ACC112 (cell line): ENCODE measurements around the gene APOBEC3A.
"Not testable (repeated sequence)": the region's sequence is repeated elsewhere in the genome, so short reads cannot be mapped to it uniquely, and the experiment has no call there.

ENCODE experiments used
- H2AFZ ChIP-seq: fragments of 200-600 bp; sonication (generic); one replicate; pipeline ENCODE4 v1.6.0; 2017; ENCODE audit warnings: antibody characterized with exemption, low read length; ENCODE audit not compliant: unreplicated experiment
- H3K27ac ChIP-seq: fragments of 200-600 bp; sonication (generic); 2 replicates; pipeline ENCODE4 v1.5.1; 2014; ENCODE audit warnings: low read depth, mild to moderate bottlenecking, antibody characterized with exemption, low read length, moderate library complexity
- H3K27me3 ChIP-seq: fragments of 200-600 bp; sonication (generic); 2 replicates; pipeline ENCODE4 v1.6.1; 2014; ENCODE audit warnings: mild to moderate bottlenecking, antibody characterized with exemption, low read length, moderate library complexity, mixed read lengths; ENCODE audit not compliant: insufficient read depth
- H3K36me3 ChIP-seq: fragments of 200-600 bp; sonication (generic); 2 replicates; pipeline ENCODE4 v1.6.1; 2016; ENCODE audit warnings: mild to moderate bottlenecking, antibody characterized with exemption, low read length, moderate library complexity, mixed read lengths; ENCODE audit not compliant: insufficient read depth
- H3K4me1 ChIP-seq: fragments of 200-600 bp; sonication (generic); one replicate; pipeline ENCODE4 v1.6.1; 2016; ENCODE audit warnings: low read length, mixed read lengths; ENCODE audit not compliant: insufficient read depth, unreplicated experiment, control insufficient read depth
- H3K4me3 ChIP-seq: fragments of 200-600 bp; sonication (generic); 2 replicates; pipeline ENCODE4 v1.5.1; 2014; ENCODE audit warnings: mild to moderate bottlenecking, low read depth, low read length
- H3K79me2 ChIP-seq: fragments of 200-600 bp; sonication (generic); one replicate; pipeline ENCODE4 v1.6.0; 2016; ENCODE audit warnings: low read length; ENCODE audit not compliant: control insufficient read depth, unreplicated experiment, insufficient read depth

APOBEC3A gene

DNA sequence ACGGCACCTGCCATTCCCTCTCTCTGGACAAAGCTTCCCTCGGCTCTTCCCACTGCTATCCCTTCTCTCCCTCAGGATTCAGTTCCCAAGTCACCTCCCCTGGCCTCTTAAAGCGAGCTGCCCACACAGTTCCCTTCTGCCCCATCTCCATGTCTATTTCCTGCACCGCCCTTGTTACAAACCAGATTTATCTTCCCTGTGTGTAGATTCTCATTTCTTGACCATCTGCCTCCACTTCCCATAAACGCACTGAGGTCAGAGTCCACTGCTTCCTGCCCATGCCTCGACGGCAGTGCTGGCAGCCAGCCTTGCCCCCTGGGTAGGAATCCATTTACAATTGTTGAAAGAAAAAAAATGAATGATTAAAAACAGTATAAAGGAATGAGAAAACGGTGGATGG, 13.1 kb downstream of the APOBEC3A start:
- Histone ChIP-seq H3K4me3 (no peak overlapping the region), H2AFZ (no peak overlapping the region), H3K4me1 (no peaks in the 10 kb centered on the region), H3K36me3 (no peaks in the 10 kb centered on the region), H3K27me3 (peaks cover 4% of the 10 kb centered on the region; the same call in 1 of the 2 replicates), H3K27ac (no peak overlapping the region), H3K79me2 (no peaks in the 10 kb centered on the region)

DNA sequence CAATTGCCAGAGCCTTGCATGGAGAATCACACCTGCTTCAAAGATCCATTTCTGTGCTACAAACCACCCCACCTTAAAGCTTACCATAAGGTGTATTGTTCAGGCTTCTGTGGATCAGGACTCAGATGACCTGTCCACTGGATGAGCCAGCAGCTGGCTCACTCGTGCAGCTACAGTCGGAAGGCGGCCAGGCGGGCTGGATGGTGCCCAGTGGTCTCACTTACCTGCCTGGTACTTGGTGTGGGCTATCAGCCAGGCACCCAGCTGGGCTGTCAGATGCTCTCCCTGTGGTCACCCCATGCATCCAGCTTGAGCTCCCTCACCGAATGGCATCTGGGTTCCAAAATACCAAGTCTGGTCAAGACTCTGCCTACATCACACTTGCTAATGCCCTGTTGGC, 13.8 kb downstream of the APOBEC3A start:
- Histone ChIP-seq H3K27ac (no peak overlapping the region), H3K36me3 (no peaks in the 10 kb centered on the region), H3K79me2 (no peaks in the 10 kb centered on the region), H2AFZ (no peak overlapping the region), H3K4me1 (no peaks in the 10 kb centered on the region), H3K4me3 (no peak overlapping the region), H3K27me3 (peaks cover 4% of the 10 kb centered on the region; the same call in 1 of the 2 replicates)

DNA sequence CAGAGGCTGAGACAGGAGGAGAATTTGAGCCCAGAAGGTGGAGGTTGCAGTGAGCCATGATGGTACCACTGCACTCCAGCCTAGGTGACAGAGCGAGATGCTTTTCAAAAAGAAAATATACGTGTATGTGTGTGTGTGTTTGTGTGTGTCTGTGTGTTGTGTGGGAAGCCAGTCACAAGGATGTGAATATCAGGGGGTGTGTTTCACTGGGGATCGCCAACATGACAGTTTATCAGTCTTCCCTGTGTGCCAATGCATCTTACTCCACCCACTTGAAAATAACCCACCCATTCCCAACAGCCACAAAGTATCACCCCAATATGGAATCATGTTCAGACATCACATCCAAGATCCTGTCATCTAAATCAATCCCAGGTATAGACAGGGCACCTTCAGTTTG, 14.4 kb downstream of the APOBEC3A start:
- Histone ChIP-seq H3K27ac (no peak overlapping the region), H3K79me2 (no peaks in the 10 kb centered on the region), H3K36me3 (no peaks in the 10 kb centered on the region), H3K4me3 (no peak overlapping the region), H3K4me1 (no peaks in the 10 kb centered on the region), H2AFZ (no peak overlapping the region), H3K27me3 (peaks cover 4% of the 10 kb centered on the region; the same call in 1 of the 2 replicates)

DNA sequence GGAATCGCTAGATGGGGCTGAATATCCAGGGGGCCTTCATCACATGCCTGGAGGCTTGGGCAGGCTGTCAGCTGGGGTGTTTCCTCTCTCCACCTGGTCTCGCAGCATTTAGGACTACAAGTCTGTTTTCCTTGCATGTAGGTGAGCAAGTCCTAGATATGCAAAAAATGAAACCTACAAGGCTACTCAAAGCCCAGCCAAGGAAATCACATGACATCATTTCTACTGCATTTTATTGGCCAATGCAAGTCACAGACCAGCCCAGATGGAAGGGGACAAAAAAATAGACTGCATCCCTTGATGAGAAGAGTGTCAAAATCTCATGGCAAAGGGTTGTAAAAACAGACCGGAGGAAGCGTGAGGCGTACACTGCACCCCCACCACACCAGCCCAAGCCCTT, 15.1 kb downstream of the APOBEC3A start:
- Histone ChIP-seq H3K4me3 (no peak overlapping the region), H3K79me2 (no peaks in the 10 kb centered on the region), H2AFZ (no peak overlapping the region), H3K4me1 (no peaks in the 10 kb centered on the region), H3K27me3 (peaks cover 4% of the 10 kb centered on the region; the same call in 1 of the 2 replicates), H3K36me3 (no peaks in the 10 kb centered on the region), H3K27ac (no peak overlapping the region)

DNA sequence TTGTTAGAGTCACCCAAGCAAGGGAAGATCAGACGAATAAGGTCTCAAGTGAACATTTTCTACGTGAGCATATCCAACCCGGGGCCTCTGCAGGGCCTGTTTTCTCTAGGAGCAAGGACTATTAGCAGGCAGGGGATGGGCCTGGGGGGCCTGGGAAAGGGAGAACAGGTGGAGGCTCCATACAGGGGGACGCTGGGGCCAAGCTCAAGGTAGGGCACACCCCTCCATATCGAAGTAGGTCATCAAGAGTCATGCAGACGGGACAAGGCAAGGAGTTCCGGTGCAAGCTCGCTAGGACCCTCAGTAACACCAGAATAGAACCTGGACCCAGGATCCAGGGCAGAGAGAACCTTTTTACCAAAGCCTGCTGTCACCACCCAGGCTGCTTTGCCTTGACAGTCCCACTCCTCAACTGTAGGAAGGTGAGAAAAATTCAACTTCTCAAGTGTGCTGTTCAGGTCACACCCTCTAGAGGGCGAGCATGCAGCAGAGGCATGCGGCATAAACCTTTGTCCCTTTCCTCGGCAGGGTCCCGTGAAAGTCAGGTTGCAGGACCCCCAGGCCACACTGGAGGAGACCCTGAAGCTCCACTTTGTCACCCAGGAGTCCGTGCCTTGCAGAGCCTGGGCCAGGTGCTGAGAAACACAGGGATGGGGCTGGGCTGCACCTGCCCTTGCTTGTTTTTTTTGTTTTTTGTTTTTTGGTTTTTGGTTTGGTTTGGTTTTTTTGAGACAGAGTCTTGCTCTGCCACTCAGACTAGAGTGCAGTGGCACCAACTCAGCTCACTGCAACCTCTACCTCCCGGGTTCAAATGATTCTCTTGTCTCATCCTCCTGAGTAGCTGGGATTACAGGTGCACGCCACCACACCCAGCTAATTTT, 16.1 kb downstream of the APOBEC3A start:
- Histone ChIP-seq H3K79me2 (no peaks in the 10 kb centered on the region), H2AFZ (no peak overlapping the region), H3K4me1 (no peaks in the 10 kb centered on the region), H3K4me3 (no peak overlapping the region), H3K36me3 (no peaks in the 10 kb centered on the region), H3K27me3 (peaks cover 4% of the 10 kb centered on the region; the same call in 1 of the 2 replicates), H3K27ac (no peak overlapping the region)

DNA sequence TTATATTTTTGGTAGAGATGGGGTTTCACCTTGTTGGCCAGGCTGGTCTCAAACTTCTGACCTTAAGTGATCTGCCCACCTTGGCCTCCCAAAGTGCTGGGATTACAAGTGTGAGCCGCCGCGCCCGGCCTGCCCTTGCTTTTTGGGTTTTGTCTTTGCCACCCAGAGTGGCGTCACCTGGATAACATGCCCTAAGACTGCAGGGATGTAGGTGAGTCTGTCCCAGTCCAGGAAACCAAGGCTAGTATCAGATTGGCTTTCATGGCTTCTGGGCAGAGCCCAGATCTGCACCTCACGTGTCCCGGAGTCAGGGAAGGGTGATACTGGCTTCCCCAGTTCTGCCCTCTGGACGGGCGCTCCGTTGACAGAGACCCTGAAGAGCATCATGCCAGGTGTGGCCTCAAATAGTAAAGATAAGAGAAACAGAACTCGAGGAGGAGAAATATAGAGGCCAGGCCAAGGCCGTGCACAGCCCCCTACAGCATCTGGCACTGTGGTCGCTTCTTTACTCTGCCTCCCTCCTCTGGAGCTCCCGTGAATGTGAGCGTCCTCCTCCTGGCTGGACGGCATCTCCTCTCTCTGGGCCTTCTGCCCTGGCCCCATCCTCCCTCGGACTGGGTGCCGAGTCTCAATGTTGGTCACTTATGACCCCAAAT, 16.9 kb downstream of the APOBEC3A start:
- no peak overlapping the region for H2AFZ ChIP-seq

DNA sequence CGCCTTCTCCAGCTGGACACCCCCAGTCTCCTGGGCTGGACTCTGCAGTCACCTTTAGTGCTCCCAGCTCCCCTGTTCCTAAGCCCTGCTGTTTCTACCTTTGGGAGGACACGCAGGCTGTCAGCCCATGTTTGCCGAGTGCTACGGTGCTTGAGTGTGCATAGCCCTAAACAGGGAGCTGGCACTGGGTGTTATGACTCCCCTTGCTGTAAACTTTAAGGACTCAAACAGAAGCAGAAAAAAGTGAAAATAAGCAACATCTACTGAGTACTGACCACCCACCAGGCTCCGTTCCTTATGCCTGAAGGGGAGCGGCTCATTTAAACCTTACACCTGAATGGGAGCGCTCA, 17.4 kb downstream of the APOBEC3A start:
- Histone ChIP-seq H3K4me3 (no peak overlapping the region), H3K79me2 (no peaks in the 10 kb centered on the region), H3K4me1 (no peaks in the 10 kb centered on the region), H3K27ac (no peak overlapping the region), H3K36me3 (no peaks in the 10 kb centered on the region), H2AFZ (no peak overlapping the region), H3K27me3 (no peaks in the 10 kb centered on the region)

More for the DNA sequence above, 16.9 kb downstream of the APOBEC3A start:
- H3K79me2 ChIP-seq: no peaks in the 10 kb centered on the region
- H3K4me1 ChIP-seq: no peaks in the 10 kb centered on the region
- H3K27me3 ChIP-seq: no peaks in the 10 kb centered on the region; the same call in 1 of the 2 replicates
- H3K27ac ChIP-seq: no peak overlapping the region
- no peak overlapping the region for H3K4me3 ChIP-seq
- no peaks in the 10 kb centered on the region for H3K36me3 ChIP-seq

DNA sequence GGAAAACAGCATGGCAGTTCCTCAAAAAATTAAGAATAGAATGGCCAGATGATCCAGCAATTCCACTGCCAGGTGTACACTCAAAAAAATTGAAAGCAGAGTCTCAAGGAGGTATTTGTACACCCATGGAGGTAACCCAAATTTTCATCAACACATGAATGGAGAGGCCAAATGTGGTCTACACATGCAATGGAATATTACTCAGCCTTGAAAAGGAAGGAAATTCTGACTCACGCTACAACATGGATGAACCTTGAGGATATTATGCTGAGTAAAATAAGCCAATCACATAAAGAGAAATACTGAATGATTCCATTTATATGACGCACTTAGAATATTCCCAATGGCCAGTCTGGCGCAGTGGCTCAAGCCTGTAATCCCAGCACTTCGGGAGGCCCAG, 19.9 kb downstream of the APOBEC3A start:
- H3K36me3 ChIP-seq, H3K27me3 ChIP-seq, H3K4me3 ChIP-seq, H2AFZ ChIP-seq, H3K4me1 ChIP-seq, H3K27ac ChIP-seq, H3K79me2 ChIP-seq: not testable (repeated sequence)

DNA sequence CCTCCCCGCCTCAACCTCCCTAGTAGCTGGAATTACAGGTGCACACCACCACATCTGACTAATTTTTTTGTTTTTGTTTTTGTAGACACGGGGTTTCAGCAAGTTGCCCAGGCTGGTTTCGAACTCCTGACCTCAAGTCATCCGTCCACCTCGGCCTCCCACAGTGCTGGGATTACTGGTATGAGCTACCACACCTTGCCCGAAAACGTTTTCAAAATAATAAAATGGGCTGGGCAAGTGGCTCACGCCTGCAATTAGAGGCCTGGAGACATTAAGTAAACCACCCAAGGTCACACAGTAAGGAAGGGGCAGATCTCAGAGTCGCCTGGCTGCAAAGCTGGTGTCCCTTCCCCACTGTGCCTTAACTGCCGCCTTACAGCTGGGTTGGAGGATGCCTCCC, 23.2 kb downstream of the APOBEC3A start:
- not testable (repeated sequence) for H2AFZ ChIP-seq, H3K27me3 ChIP-seq, H3K79me2 ChIP-seq, H3K4me1 ChIP-seq, H3K4me3 ChIP-seq, H3K27ac ChIP-seq, H3K36me3 ChIP-seq

DNA sequence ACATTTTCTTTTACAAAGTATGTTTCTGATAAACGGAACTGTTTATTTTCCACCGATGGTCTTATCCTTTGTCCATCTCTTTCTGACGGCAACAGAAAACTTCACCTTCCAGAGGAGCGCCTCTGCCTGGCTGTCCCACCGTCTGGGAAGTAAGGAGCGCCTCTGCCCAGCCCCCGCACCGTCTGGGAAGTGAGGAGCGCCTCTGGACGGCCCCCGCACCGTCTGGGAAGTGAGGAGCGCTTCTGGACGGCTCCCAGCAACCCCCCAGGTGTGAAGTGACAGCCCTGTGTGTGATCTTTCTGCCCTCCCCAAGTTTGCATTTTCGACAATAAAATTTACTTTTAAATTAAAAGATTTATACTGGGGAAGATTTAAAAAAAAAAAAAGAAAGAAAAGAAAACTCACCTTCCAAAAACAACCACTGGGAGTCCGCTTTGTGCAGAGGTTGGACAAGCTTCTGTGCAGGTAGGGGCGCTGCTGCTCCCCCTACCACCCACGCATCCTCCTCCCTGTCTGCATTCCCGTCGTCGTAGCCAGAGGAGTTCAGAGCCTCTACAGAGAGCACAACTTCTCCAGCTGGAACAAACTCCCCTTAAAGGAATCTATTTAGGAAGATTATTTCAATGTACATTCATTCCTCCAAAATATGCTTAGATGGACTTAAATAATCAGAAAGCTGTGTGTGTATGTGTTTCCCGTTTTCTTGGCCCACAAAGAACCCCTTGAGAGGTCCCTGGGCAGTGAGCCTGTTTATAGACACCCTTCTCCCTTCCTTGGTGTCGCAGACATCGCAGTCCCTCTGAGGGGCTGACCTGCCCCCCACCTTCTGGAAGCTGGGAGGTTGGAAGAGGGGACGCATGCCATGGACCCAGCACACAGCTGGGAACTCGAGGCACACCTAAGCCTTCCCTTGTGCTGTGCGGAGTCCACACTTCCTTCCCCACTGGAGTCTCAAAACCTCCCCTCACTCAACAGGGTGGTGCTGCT, 23.9 kb downstream of the APOBEC3A start:
- no peak overlapping the region for H3K27ac ChIP-seq
- H3K36me3 ChIP-seq: no peaks in the 10 kb centered on the region
- peaks cover 5% of the 10 kb centered on the region for H3K79me2 ChIP-seq
- peak overlapping the region; percentile 50 for H2AFZ ChIP-seq
- peaks cover 3% of the 10 kb centered on the region for H3K4me1 ChIP-seq
- no peaks in the 10 kb centered on the region for H3K27me3 ChIP-seq
- H3K4me3 ChIP-seq: peak overlapping the region; percentile 80
